K562 (cell line): ENCODE data around the gene FMO1. TPM values are rescaled to one million over a fixed set of nuclear protein-coding genes. Genes with fewer than 3 reads are reported as not detected.

Experiments used
- ERF ChIP-seq: fragments of 450-650 bp; formaldehyde crosslinking; IDR thresholded peaks from 2 replicates; pipeline ENCODE4 v1.4.0; 2020; ENCODE audit warnings: mild to moderate bottlenecking, mixed read lengths
- IRF2 ChIP-seq: sonication (generic); formaldehyde crosslinking; IDR thresholded peaks from 2 replicates; pipeline ENCODE4 v1.8.1; 2022; ENCODE audit warnings: mild to moderate bottlenecking, missing genetic modification reagents
- KDM1A ChIP-seq, 2 experiments: fragments of 450-650 bp; IDR thresholded peaks; 2 replicates each; pipeline ENCODE4 v1.6.1; 2016; ENCODE audit warnings: mild to moderate bottlenecking in 2 of 2
- MED1 ChIP-seq: sonication (generic); formaldehyde crosslinking; IDR thresholded peaks from 2 replicates; pipeline ENCODE4 v1.8.1; 2023; ENCODE audit warnings: missing genetic modification reagents, borderline replicate concordance
- ZNF124 ChIP-seq: sonication (generic); formaldehyde crosslinking; IDR thresholded peaks from 2 replicates; pipeline ENCODE4 v1.8.1; 2022; ENCODE audit warnings: missing genetic modification reagents
- ZNF408 ChIP-seq: fragments of 250-450 bp; sonication (Bioruptor Pico); IDR thresholded peaks from 2 replicates; pipeline ENCODE4 v1.4.0; 2020; ENCODE audit warnings: low read depth, mild to moderate bottlenecking, moderate library complexity
- ZNF695 ChIP-seq: fragments of 450-650 bp; formaldehyde crosslinking; IDR thresholded peaks from 2 replicates; pipeline ENCODE4 v1.4.0; 2020; ENCODE audit warnings: mild to moderate bottlenecking, moderate library complexity
- polyA plus RNA-seq, 8 experiments: library from polyadenylated mRNA; depleted of rRNA in 4 of 8; stranded (reverse) in 5 of 8; unstranded in 3 of 8; fragments of >200 nt; fragmentation: Nextera tagmentation in 2 of 8; fragmentation: Illumina TruSeq in 1 of 8; extraction: Ambion mirVana in 2 of 8; extraction: Trizol in 1 of 8; gene quantifications; 2 replicates each; pipeline versions ENCODE4 v1.2.1 to v1.2.3, GENCODE V29; 2011 to 2014; ENCODE audit warnings: inconsistent platforms in 1 of 8, missing spikeins in 1 of 8
- total RNA-seq, 7 experiments: library from RNA; depleted of rRNA in 6 of 7; stranded (reverse); fragments of >200 nt in 6 of 7; fragmentation: Illumina TruSeq in 2 of 7; extraction: Trizol in 2 of 7; gene quantifications; 2 replicates each; pipeline versions ENCODE4 v1.2.1 to v1.2.3, GENCODE V29; 2011 to 2021; ENCODE audit warnings: low replicate concordance in 1 of 7
- TF ChIP-seq, protein P1 (sequence below), 2 experiments: fragments of 450-650 bp in 1 of 2; sonication (generic) in 1 of 2; formaldehyde crosslinking in 1 of 2; IDR thresholded peaks in 1 of 2; conservative IDR thresholded peaks in 1 of 2; 2 replicates each; pipeline versions ENCODE4 v1.6.1 to v1.8.1; 2016 to 2023; ENCODE audit warnings: mild to moderate bottlenecking in 2 of 2, moderate library complexity in 2 of 2, inconsistent platforms in 1 of 2, missing genetic modification reagents in 1 of 2
- TF ChIP-seq, protein P2 (sequence below): IDR thresholded peaks from 3 replicates; pipeline ENCODE4 v1.6.1; 2011; ENCODE audit warnings: borderline replicate concordance, mild to moderate bottlenecking; ENCODE audit not compliant: insufficient read length, insufficient read depth

Gene FMO1
- total and polyA plus RNA-seq, 9 of the 15 experiments (the other 6 are each of a cell fraction or from before 2014, with no cell fraction given) = not detected

DNA sequence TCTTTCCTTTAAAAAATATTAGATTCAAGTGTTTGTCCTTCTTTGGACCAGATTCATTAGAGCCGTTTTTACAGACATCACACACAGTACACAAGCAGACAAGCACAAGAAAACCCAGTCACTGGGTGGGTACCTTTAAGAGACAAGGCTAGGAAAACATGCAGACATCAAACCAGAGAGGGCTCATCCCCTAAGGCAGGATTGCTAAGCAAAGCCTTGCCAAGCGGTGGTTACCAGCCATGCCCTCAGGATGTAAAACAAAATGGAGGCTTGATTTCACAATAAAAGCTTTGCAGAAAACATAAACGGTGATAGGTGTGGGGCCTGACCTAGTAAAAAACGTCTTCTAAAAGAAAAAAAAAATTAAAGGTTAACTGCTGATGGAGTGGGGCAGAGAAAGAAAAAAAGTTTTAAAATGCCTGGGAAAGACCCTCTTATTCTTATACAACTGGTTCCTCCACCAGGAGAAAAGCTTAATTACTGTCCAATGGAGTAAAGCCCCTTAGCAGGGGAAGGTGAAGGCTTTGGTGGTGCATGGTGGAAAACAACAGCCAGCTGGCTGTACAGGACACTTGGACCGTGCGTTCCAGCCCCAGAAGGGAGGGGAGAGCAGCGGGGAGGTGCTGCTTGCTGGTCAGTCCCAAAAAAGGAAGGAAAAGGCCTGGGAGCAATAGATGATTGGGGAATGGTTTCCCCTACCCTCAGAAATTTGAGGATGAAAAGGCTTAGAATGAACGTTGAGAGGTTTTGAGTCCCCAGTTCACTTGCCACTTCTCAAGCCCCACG is 30.4 kb upstream of the FMO1 start (continued):
- TF ChIP-seq, protein P1, sequence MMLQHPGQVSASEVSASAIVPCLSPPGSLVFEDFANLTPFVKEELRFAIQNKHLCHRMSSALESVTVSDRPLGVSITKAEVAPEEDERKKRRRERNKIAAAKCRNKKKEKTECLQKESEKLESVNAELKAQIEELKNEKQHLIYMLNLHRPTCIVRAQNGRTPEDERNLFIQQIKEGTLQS (IDR thresholded peaks at IDR 0.05) = no peak
- TF ChIP-seq, protein P1 (CRISPR knock-in tag; conservative IDR thresholded peaks at IDR 0.05) = no peak
- TF ChIP-seq IRF2 (CRISPR knock-in tag) (no peak), ZNF408 (CRISPR knock-in tag) (no peak), ZNF124 (CRISPR knock-in tag) (no peak), KDM1A (IDR thresholded peaks at IDR 0.05) (no peak), ERF (CRISPR knock-in tag) (no peak), ZNF695 (CRISPR knock-in tag) (no peak), MED1 (no peak)
- TF ChIP-seq, protein P2, sequence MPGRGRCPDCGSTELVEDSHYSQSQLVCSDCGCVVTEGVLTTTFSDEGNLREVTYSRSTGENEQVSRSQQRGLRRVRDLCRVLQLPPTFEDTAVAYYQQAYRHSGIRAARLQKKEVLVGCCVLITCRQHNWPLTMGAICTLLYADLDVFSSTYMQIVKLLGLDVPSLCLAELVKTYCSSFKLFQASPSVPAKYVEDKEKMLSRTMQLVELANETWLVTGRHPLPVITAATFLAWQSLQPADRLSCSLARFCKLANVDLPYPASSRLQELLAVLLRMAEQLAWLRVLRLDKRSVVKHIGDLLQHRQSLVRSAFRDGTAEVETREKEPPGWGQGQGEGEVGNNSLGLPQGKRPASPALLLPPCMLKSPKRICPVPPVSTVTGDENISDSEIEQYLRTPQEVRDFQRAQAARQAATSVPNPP = no peak
